H1 (cell line): ENCODE measurements around the gene IL2RA. TPM values are rescaled to one million over a fixed set of nuclear protein-coding genes. Genes with fewer than 3 reads are reported as not detected.
A peak's percentile ranks its signal among the peaks of the same experiment; 100 is the strongest.

ENCODE experiments used
- CTCF ChIA-PET: fragments of 300-600 bp; sonication (Branson Sonifier 250); formaldehyde crosslinking; loops from one replicate; lab custom pipeline; 2021; ENCODE audit not compliant: partially characterized antibody; lab: Charles Lee
- POLR2A ChIA-PET: fragments of 300-600 bp; sonication (Branson Sonifier 250); formaldehyde crosslinking; loops from one replicate; lab custom pipeline; 2021; ENCODE audit warnings: inconsistent platforms; ENCODE audit not compliant: partially characterized antibody; lab: Charles Lee
- DNase-seq, 2 experiments: peaks; one replicate each; pipeline versions ENCODE4 v3.0.0 to v3.0.0-alpha.2; 2010 to 2022; ENCODE audit warnings: low spot score in 2 of 2, low read depth in 1 of 2, mixed read lengths in 1 of 2
- FAIRE-seq: peaks from 2 replicates; lab custom pipeline; 2011; peaks lifted over from hg19 to GRCh38; lab: Jason Lieb, UNC
- H2AFZ ChIP-seq: 2 replicates; pipeline ENCODE4 v1.8.1; 2012; ENCODE audit warnings: low read length, inconsistent platforms
- H2AK5ac ChIP-seq: 2 replicates; pipeline ENCODE4 v1.6.1; 2013; ENCODE audit warnings: low read depth, low read length
- H2BK120ac ChIP-seq: replicated peaks from 2 replicates; pipeline ENCODE3; 2013; ENCODE audit warnings: low read depth, low read length, inconsistent platforms
- H2BK12ac ChIP-seq: 2 replicates; pipeline ENCODE4 v1.6.1; 2013; ENCODE audit warnings: low read depth, low read length
- H2BK15ac ChIP-seq: 2 replicates; pipeline ENCODE4 v1.6.1; 2013; ENCODE audit warnings: low read length
- H2BK20ac ChIP-seq: 2 replicates; pipeline ENCODE4 v1.6.1; 2013; ENCODE audit warnings: low read length
- H2BK5ac ChIP-seq: 2 replicates; pipeline ENCODE4 v1.6.1; 2013; ENCODE audit warnings: low read depth, low read length
- H3K14ac ChIP-seq: 2 replicates; pipeline ENCODE4 v1.6.1; 2013; ENCODE audit warnings: inconsistent platforms; ENCODE audit not compliant: insufficient read length
- H3K18ac ChIP-seq: 2 replicates; pipeline ENCODE4 v1.6.1; 2013; ENCODE audit warnings: low read length; ENCODE audit errors: extremely low read depth
- H3K23ac ChIP-seq: 2 replicates; pipeline ENCODE4 v1.6.1; 2013; ENCODE audit warnings: inconsistent platforms; ENCODE audit not compliant: insufficient read length
- H3K23me2 ChIP-seq: 2 replicates; pipeline ENCODE4 v1.6.1; 2013; ENCODE audit warnings: low read depth, low read length
- H3K27ac ChIP-seq: 2 replicates; pipeline ENCODE4 v1.6.1; 2011; ENCODE audit warnings: low read depth, low read length, inconsistent platforms
- H3K27me3 ChIP-seq, 4 experiments: replicated peaks in 1 of 4; 1 replicate in 1 of 4; 2 replicates in 3 of 4; pipeline versions ENCODE4 v1.6.1 to v1.8.1; 2011 to 2013; ENCODE audit warnings: low read length in 3 of 4, mild to moderate bottlenecking in 3 of 4, inconsistent platforms in 2 of 4, mixed read lengths in 2 of 4, moderate library complexity in 1 of 4; ENCODE audit not compliant: control insufficient read depth in 3 of 4, insufficient read depth in 3 of 4; ENCODE audit errors: extremely low read depth in 1 of 4
- H3K36me3 ChIP-seq, 4 experiments: 2 replicates each; pipeline versions ENCODE4 v1.6.1 to v1.8.1; 2011 to 2013; ENCODE audit warnings: mild to moderate bottlenecking in 4 of 4, low read length in 3 of 4, moderate library complexity in 2 of 4, control low read depth in 1 of 4, inconsistent platforms in 1 of 4; ENCODE audit not compliant: insufficient read depth in 4 of 4, control insufficient read depth in 2 of 4
- H3K4ac ChIP-seq: replicated peaks from 2 replicates; pipeline ENCODE3; 2013; ENCODE audit warnings: low read length, low read depth, mixed read lengths, inconsistent platforms; ENCODE audit not compliant: insufficient read length
- H3K4me1 ChIP-seq, 4 experiments: replicated peaks in 1 of 4; 1 replicate in 1 of 4; 2 replicates in 3 of 4; pipeline versions ENCODE4 v1.6.1 to v1.8.1; 2011 to 2013; ENCODE audit warnings: low read length in 3 of 4, inconsistent platforms in 2 of 4, mixed read lengths in 1 of 4; ENCODE audit not compliant: insufficient read depth in 4 of 4, control insufficient read depth in 3 of 4
- H3K4me2 ChIP-seq, 2 experiments: 2 replicates each; pipeline versions ENCODE4 v1.6.1 to v1.8.1; 2011 to 2013; ENCODE audit warnings: low read depth in 2 of 2, low read length in 2 of 2, control low read depth in 1 of 2, inconsistent platforms in 1 of 2, mild to moderate bottlenecking in 1 of 2; ENCODE audit not compliant: insufficient read depth in 1 of 2
- H3K4me3 ChIP-seq, 4 experiments: fragments of 200-600, 300-600 bp in 1 of 4; sonication (generic), shearing (Covaris generic), sonication (Bioruptor Twin) in 1 of 4; 2 replicates each; pipeline versions ENCODE4 v1.5.1 to v1.8.1; 2011 to 2016; ENCODE audit warnings: low read length in 4 of 4, low read depth in 3 of 4, control low read depth in 2 of 4, inconsistent platforms in 2 of 4, mild to moderate bottlenecking in 2 of 4, mixed read lengths in 1 of 4, moderate library complexity in 1 of 4; ENCODE audit not compliant: insufficient read depth in 2 of 4; ENCODE audit errors: extremely low read depth in 1 of 4
- H3K56ac ChIP-seq: replicated peaks from 2 replicates; pipeline ENCODE3; 2013; ENCODE audit warnings: low read depth, mild to moderate bottlenecking, mixed read lengths, low read length, inconsistent platforms; ENCODE audit not compliant: insufficient read length
- H3K79me1 ChIP-seq: 2 replicates; pipeline ENCODE4 v1.6.1; 2013; ENCODE audit warnings: low read depth, low read length, control low read depth
- H3K79me2 ChIP-seq, 2 experiments: 2 replicates each; pipeline versions ENCODE4 v1.6.1 to v1.8.1; 2012 to 2013; ENCODE audit warnings: low read length in 2 of 2, mild to moderate bottlenecking in 2 of 2, inconsistent platforms in 1 of 2; ENCODE audit not compliant: insufficient read depth in 2 of 2, control insufficient read depth in 1 of 2
- H3K9ac ChIP-seq, 4 experiments: replicated peaks in 1 of 4; 1 replicate in 1 of 4; 2 replicates in 3 of 4; pipeline versions ENCODE4 v1.6.1 to v1.8.1; 2011 to 2013; ENCODE audit warnings: low read depth in 3 of 4, low read length in 3 of 4, control low read depth in 2 of 4, mild to moderate bottlenecking in 2 of 4, moderate library complexity in 2 of 4, inconsistent platforms in 1 of 4; ENCODE audit errors: extremely low read depth in 1 of 4
- H3K9me3 ChIP-seq, 2 experiments: 2 replicates each; pipeline versions ENCODE4 v1.6.1 to v1.8.1; 2012 to 2013; ENCODE audit warnings: mild to moderate bottlenecking in 2 of 2, moderate library complexity in 2 of 2, control low read depth in 1 of 2, inconsistent platforms in 1 of 2, low read depth in 1 of 2, low read length in 1 of 2, mixed read lengths in 1 of 2; ENCODE audit not compliant: insufficient read depth in 2 of 2
- H4K20me1 ChIP-seq, 2 experiments: replicated peaks in 1 of 2; 2 replicates each; pipeline versions ENCODE3 to v1.8.1; 2011 to 2013; ENCODE audit warnings: inconsistent platforms in 2 of 2, low read length in 2 of 2, mild to moderate bottlenecking in 1 of 2; ENCODE audit not compliant: insufficient read depth in 2 of 2, control insufficient read depth in 1 of 2
- H4K5ac ChIP-seq: 2 replicates; pipeline ENCODE4 v1.6.1; 2013; ENCODE audit warnings: low read length, low read depth, mixed read lengths, inconsistent platforms; ENCODE audit not compliant: insufficient read length
- H4K8ac ChIP-seq: 2 replicates; pipeline ENCODE4 v1.8.0; 2013; ENCODE audit warnings: mild to moderate bottlenecking, moderate library complexity, low read length, inconsistent platforms; ENCODE audit not compliant: insufficient read depth; ENCODE audit errors: extremely low read depth
- H4K91ac ChIP-seq: replicated peaks from 2 replicates; pipeline ENCODE3; 2013; ENCODE audit warnings: low read length, mixed read lengths, inconsistent platforms; ENCODE audit not compliant: insufficient read length
- BACH1 ChIP-seq: IDR thresholded peaks from 2 replicates; pipeline ENCODE4 v1.6.1; 2012; ENCODE audit warnings: low read length, improper control_type of control experiment
- RBBP5 ChIP-seq: IDR thresholded peaks from 2 replicates; pipeline ENCODE4 v1.7.1; 2012; ENCODE audit warnings: low read depth, mild to moderate bottlenecking, inconsistent platforms, low read length, moderate library complexity, borderline replicate concordance
- SIN3A ChIP-seq, 2 experiments: IDR thresholded peaks in 1 of 2; conservative IDR thresholded peaks in 1 of 2; 2 replicates each; pipeline ENCODE4 v1.6.1; 2011 to 2012; ENCODE audit warnings: low read length in 2 of 2, improper control_type of control experiment in 1 of 2, low read depth in 1 of 2, mild to moderate bottlenecking in 1 of 2
- SP1 ChIP-seq: IDR thresholded peaks from 2 replicates; pipeline ENCODE4 v1.6.1; 2011; ENCODE audit warnings: low read depth, low read length
- SRF ChIP-seq: IDR thresholded peaks from 2 replicates; pipeline ENCODE4 v1.6.1; 2011; ENCODE audit warnings: mild to moderate bottlenecking, low read depth, low read length, moderate library complexity
- WGBS, 2 experiments: shearing (Covaris generic) in 1 of 2; methylation state at CpG; one replicate each; pipeline versions ENCODE4 v1.1.6 to v1.1.7; 2013 to 2015; ENCODE audit warnings: low lambda C conversion rate in 2 of 2, mixed read lengths in 2 of 2, inconsistent platforms in 1 of 2, low coverage in 1 of 2, missing lambda C conversion rate in 1 of 2; ENCODE audit not compliant: insufficient replicate concordance in 2 of 2, insufficient coverage in 1 of 2, insufficient read length in 1 of 2; ENCODE audit errors: extremely low coverage in 1 of 2, missing lambda C conversion rate in 1 of 2; 5-methylcytosine and 5-hydroxymethylcytosine counted together
- polyA plus RNA-seq, 7 experiments: library from polyadenylated mRNA; depleted of rRNA in 3 of 7; stranded (reverse) in 5 of 7; unstranded in 2 of 7; fragments of >200 nt in 5 of 7; fragments of 200-250 nt in 2 of 7; gene quantifications; 1 replicate in 5 of 7; 2 replicates in 1 of 7; 4 replicates in 1 of 7; pipeline versions ENCODE4 v1.2.1 to v1.2.3, GENCODE V29; 2011 to 2013; ENCODE audit warnings: missing spikeins in 2 of 7, mixed read lengths in 2 of 7
- total RNA-seq: library from RNA; stranded (reverse); fragmentation: NEBNext Ultra II Directional; extraction: Animal tissue kit (Norgen Biotek cat#: 25700); gene quantifications from 2 replicates; pipeline ENCODE4 v1.2.1, GENCODE V29; 2021

Gene IL2RA
- total and polyA plus RNA-seq, 2 of the 8 experiments (the other 6 are each of a cell fraction or from before 2014, with no cell fraction given): not detected

DNA sequence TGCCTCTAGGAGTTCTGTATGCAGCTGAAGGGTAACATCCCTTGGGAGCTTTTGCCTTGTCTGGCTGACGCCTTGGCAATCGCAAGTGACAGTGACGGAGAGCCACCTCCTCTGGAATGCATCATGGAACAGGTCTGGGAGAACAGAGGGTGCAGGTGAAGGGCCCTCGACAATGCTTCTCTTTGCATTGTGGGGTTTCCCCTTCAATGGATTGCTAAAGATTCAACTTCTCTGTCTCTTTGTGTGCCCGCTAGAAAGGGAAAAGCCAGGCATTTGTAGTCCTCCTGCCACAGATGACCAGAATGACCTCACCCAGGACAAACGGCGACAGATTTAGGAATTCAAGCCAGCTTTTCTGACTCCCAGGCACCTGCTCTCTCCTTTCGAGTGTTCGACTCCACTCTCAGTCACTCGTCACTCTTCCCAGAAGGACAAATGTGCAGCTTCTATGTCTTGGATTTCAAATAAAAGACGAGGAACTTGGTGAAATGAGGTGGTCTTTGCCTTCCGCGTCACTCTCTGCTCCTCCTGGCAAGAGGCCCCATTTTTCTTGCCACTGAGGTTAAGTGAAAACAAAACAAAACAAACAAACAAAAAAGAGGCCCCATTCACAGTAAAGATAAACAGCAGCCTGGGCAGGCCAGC, 26.1 kb downstream of the IL2RA start:
- Histone ChIP-seq H4K20me1 (no peaks in the 10 kb centered on the region), H3K79me1 (no peaks in the 10 kb centered on the region), H2BK120ac (no peak overlapping the region), H3K56ac (no peak overlapping the region), H3K23ac (no peak overlapping the region), H4K91ac (no peak overlapping the region), H3K18ac (no peak overlapping the region), H2BK20ac (no peak overlapping the region), H3K14ac (no peak overlapping the region), H4K5ac (no peak overlapping the region), H3K36me3 (no peaks in the 10 kb centered on the region), H3K27ac (no peak overlapping the region), H3K27me3 (peaks cover 0 to 1% (median 0%) of the 10 kb centered on the region in 4 experiments; a peak in 1 of 7 replicates), H2BK15ac (no peak overlapping the region), H2AFZ (0 out of 2 replicates have a peak overlapping the region, but pooled peaks have one; percentile 23), H4K8ac (no peak overlapping the region), H2AK5ac (no peak overlapping the region), H3K9ac (no peak overlapping the region), H3K4me3 (no peak overlapping the region), H2BK5ac (no peak overlapping the region), H3K4me1 (no peaks in the 10 kb centered on the region), H3K4ac (no peak overlapping the region), H3K9me3 (no peaks in the 10 kb centered on the region; a peak in 1 of 4 replicates), H2BK12ac (no peak overlapping the region), H3K23me2 (no peaks in the 10 kb centered on the region; the same call in 1 of the 2 replicates), H3K79me2 (no peaks in the 10 kb centered on the region), H3K4me2 (no peak overlapping the region)
- 92% methylated on average over 13 of the region's 13 CpGs; no CpG with 5 or more reads in 1 of the 2 experiments for WGBS, 2 experiments
- CTCF ChIA-PET: interaction anchor here (1.2 to 3.5 kb wide), 2 partner anchors 22 to 76 kb away, joined by 3 to 15 read pairs; no protein-coding TSS in a partner anchor
- POLR2A ChIA-PET: no interaction called here
- FAIRE-seq: no peak
- DNase-seq: peak in 1 of 2 experiments; percentile 38
- TF ChIP-seq SIN3A (conservative IDR thresholded peaks at IDR 0.05 in 1 of 2, IDR thresholded peaks at IDR 0.05 in 1 of 2; ENCODE audit: low read depth in 1 of 2, low read length in 2 of 2): no peak
- no peak for TF ChIP-seq RBBP5
- TF ChIP-seq SP1: no peak
- no peak for TF ChIP-seq SRF
- TF ChIP-seq BACH1: no peak
